AG09319 (cell line): ENCODE data around the gene MRPL45.

Experiments
- DNase-seq: peaks from one replicate; pipeline ENCODE4 v3.0.0-alpha.2; 2010; ENCODE audit warnings: low read depth; ENCODE audit errors: extremely low read depth
- CTCF ChIP-seq: IDR thresholded peaks from 2 replicates; pipeline ENCODE4 v1.5.1; 2011; ENCODE audit warnings: low read depth, mild to moderate bottlenecking, inconsistent platforms, low read length, moderate library complexity

Gene MRPL45

DNA sequence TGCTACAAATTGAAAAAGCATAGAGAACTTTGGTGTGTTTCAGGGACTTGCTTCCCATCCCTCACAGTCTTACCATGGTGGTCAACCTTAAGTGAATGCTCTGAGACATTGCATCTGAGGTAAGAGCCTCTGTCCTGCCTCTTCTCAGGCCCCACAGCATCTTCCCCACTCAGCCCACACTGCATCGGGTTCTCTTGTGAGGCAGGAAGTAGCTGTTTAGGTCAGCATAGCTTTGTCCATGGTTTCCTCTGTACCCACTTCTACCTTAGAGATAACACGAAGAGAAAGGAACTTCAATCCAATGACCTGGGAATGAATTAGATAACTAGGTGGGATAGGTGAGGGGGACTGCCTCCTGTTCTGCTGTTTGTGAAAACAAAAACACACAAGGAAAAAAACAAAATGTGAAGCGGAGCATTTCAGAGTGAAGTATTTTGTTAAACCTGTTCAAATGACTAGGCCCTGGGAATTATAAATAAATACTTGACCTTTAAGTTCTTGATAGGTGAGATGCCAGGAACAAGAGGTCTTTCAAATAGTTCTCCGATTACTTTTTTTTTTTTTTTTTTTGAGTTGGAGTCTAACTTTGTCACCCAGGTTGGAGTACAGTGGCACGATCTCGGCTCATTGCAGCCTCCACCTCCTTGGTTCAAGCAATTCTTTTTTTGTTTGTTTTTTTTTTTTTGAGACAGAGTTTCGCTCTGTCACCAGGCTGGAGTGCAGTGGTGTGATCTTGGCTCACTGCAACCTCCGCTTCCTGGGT lies 72.3 kb downstream of the MRPL45 start:
- TF ChIP-seq CTCF, result no peak
- no peak for DNase-seq
